HepG2 (cell line): ENCODE results near the gene SAMD10. TPM values are rescaled to one million over a fixed set of nuclear protein-coding genes. Genes with fewer than 3 reads are reported as not detected.
A peak's percentile ranks its signal among the peaks of the same experiment; 100 is the strongest.

Experiments
- AHDC1 ChIP-seq: sonication (generic); formaldehyde crosslinking; IDR thresholded peaks from 2 replicates; pipeline ENCODE4 v1.5.1; 2020; ENCODE audit warnings: mild to moderate bottlenecking, missing genetic modification reagents, borderline replicate concordance
- CENPT ChIP-seq: sonication (generic); formaldehyde crosslinking; IDR thresholded peaks from 2 replicates; pipeline ENCODE4 v1.8.0; 2022; ENCODE audit warnings: low read depth, mild to moderate bottlenecking, moderate library complexity, missing genetic modification reagents
- FIP1L1 ChIP-seq: fragments of 200-400 bp; formaldehyde crosslinking; IDR thresholded peaks from 2 replicates; pipeline ENCODE4 v1.6.1; 2018; ENCODE audit warnings: low read depth, mild to moderate bottlenecking, low read length, moderate library complexity, borderline replicate concordance; ENCODE audit not compliant: insufficient read depth
- FOXP1 ChIP-seq, 2 experiments: fragments of 450-650 bp in 1 of 2; IDR thresholded peaks; 2 replicates each; pipeline ENCODE4 v1.6.1; 2017 to 2018; ENCODE audit warnings: antibody characterized with exemption in 1 of 2
- GLI4 ChIP-seq: sonication (generic); formaldehyde crosslinking; IDR thresholded peaks from 2 replicates; pipeline ENCODE4 v1.5.1; 2020; ENCODE audit warnings: missing genetic modification reagents, mild to moderate bottlenecking, moderate library complexity, borderline replicate concordance
- HDAC1 ChIP-seq: sonication (generic); formaldehyde crosslinking; IDR thresholded peaks from 2 replicates; pipeline ENCODE4 v1.5.1; 2020; ENCODE audit warnings: mild to moderate bottlenecking, missing genetic modification reagents
- MYPOP ChIP-seq: sonication (generic); formaldehyde crosslinking; IDR thresholded peaks from 2 replicates; pipeline ENCODE4 v1.8.1; 2023; ENCODE audit warnings: mild to moderate bottlenecking, moderate library complexity, missing genetic modification reagents
- PCBP1 ChIP-seq: fragments of 200-400 bp; formaldehyde crosslinking; IDR thresholded peaks from 2 replicates; pipeline ENCODE4 v1.6.1; 2017; ENCODE audit warnings: mild to moderate bottlenecking, low read depth, low read length, borderline replicate concordance
- PPARG ChIP-seq: conservative IDR thresholded peaks from 2 replicates; pipeline ENCODE4 v1.6.1; 2016; ENCODE audit warnings: missing biosample characterization, missing genetic modification reagents
- RARG ChIP-seq: sonication (generic); formaldehyde crosslinking; IDR thresholded peaks from 2 replicates; pipeline ENCODE4 v1.4.0; 2020; ENCODE audit warnings: low read depth, mild to moderate bottlenecking, missing genetic modification reagents
- RORA ChIP-seq: sonication (generic); formaldehyde crosslinking; IDR thresholded peaks from 2 replicates; pipeline ENCODE4 v1.5.0; 2020; ENCODE audit warnings: mild to moderate bottlenecking, missing genetic modification reagents, moderate library complexity
- SMAD1 ChIP-seq: sonication (generic); formaldehyde crosslinking; IDR thresholded peaks from 2 replicates; pipeline ENCODE4 v1.4.0; 2020; ENCODE audit warnings: missing genetic modification reagents, low read depth, mild to moderate bottlenecking, borderline replicate concordance
- STAT5B ChIP-seq: sonication (generic); formaldehyde crosslinking; IDR thresholded peaks from 2 replicates; pipeline ENCODE4 v1.4.0; 2020; ENCODE audit warnings: missing genetic modification reagents
- ZBTB20 ChIP-seq: sonication (generic); formaldehyde crosslinking; IDR thresholded peaks from 2 replicates; pipeline ENCODE4 v1.8.1; 2023; ENCODE audit warnings: missing genetic modification reagents, low read depth, mild to moderate bottlenecking, borderline replicate concordance
- ZNF33A ChIP-seq: sonication (generic); formaldehyde crosslinking; IDR thresholded peaks from 2 replicates; pipeline ENCODE4 v1.5.1; 2020; ENCODE audit warnings: missing genetic modification reagents, mild to moderate bottlenecking, moderate library complexity, borderline replicate concordance
- ZNF343 ChIP-seq: sonication (generic); formaldehyde crosslinking; IDR thresholded peaks from 2 replicates; pipeline ENCODE4 v1.4.0; 2020; ENCODE audit warnings: mild to moderate bottlenecking, missing genetic modification reagents
- ZNF574 ChIP-seq: sonication (generic); formaldehyde crosslinking; IDR thresholded peaks from 2 replicates; pipeline ENCODE4 v1.4.0; 2020; ENCODE audit warnings: missing genetic modification reagents
- ZSCAN25 ChIP-seq: sonication (generic); formaldehyde crosslinking; IDR thresholded peaks from 2 replicates; pipeline ENCODE4 v1.8.0; 2022; ENCODE audit warnings: mild to moderate bottlenecking, missing genetic modification reagents
- ZZZ3 ChIP-seq: sonication (generic); formaldehyde crosslinking; IDR thresholded peaks from 2 replicates; pipeline ENCODE4 v1.4.0; 2020; ENCODE audit warnings: missing genetic modification reagents, mild to moderate bottlenecking, borderline replicate concordance
- polyA plus RNA-seq, 8 experiments: library from polyadenylated mRNA; depleted of rRNA in 3 of 8; stranded (reverse) in 7 of 8; unstranded in 1 of 8; fragments of >200 nt; fragmentation: Illumina TruSeq in 4 of 8; extraction: Trizol in 4 of 8; gene quantifications; 2 replicates each; pipeline versions ENCODE4 v1.2.1 to v1.2.3, GENCODE V29; 2011 to 2016; ENCODE audit warnings: low read depth in 4 of 8, missing spikeins in 1 of 8, mixed read lengths in 1 of 8; ENCODE audit not compliant: insufficient read depth in 1 of 8
- total RNA-seq, 5 experiments: library from RNA; depleted of rRNA; stranded (reverse); fragments of >200 nt; fragmentation: Illumina TruSeq; extraction: Trizol; gene quantifications; 2 replicates each; pipeline ENCODE4 v1.2.3, GENCODE V29; 2016; ENCODE audit warnings: low read depth in 1 of 5

SAMD10 gene
- total and polyA plus RNA-seq, 2 of the 13 experiments (the other 11 are each of a cell fraction or from before 2014, with no cell fraction given) = 6.1 to 11.0 TPM

- 0 out of 2 replicates have a peak, but pooled peaks have one; percentile 73 for TF ChIP-seq ZBTB20 (CRISPR knock-in tag)
- TF ChIP-seq ZNF343 = peak; percentile 83
- peak; percentile 69; the same call in 1 of the 2 replicates for TF ChIP-seq MYPOP (CRISPR knock-in tag)
- no peak for TF ChIP-seq RARG (CRISPR knock-in tag)
- TF ChIP-seq FIP1L1 = no peak
- no peak for TF ChIP-seq ZNF33A (CRISPR knock-in tag)
- TF ChIP-seq CENPT (CRISPR knock-in tag) = no peak
- TF ChIP-seq ZSCAN25 = peak; percentile 80
- TF ChIP-seq FOXP1 (IDR thresholded peaks at IDR 0.05) = no peak
- 0 out of 2 replicates have a peak, but pooled peaks have one; percentile 28 for TF ChIP-seq FOXP1 (CRISPR knock-in tag; IDR thresholded peaks at IDR 0.05)
- no peak for TF ChIP-seq RORA (CRISPR knock-in tag)
- peak; percentile 18; the same call in 1 of the 2 replicates for TF ChIP-seq STAT5B (CRISPR knock-in tag)
- TF ChIP-seq ZNF574 = peak; percentile 52
- TF ChIP-seq SMAD1 = no peak; the same call in 1 of the 2 replicates
- 0 out of 2 replicates have a peak, but pooled peaks have one; percentile 55 for TF ChIP-seq PCBP1
- TF ChIP-seq GLI4 (CRISPR knock-in tag) = peak; percentile 43; the same call in 1 of the 2 replicates
- no peak for TF ChIP-seq AHDC1 (CRISPR knock-in tag)
- TF ChIP-seq PPARG (CRISPR knock-in tag) = peak; percentile 76
- peak; percentile 84 for TF ChIP-seq ZZZ3 (CRISPR knock-in tag)
- TF ChIP-seq HDAC1 (CRISPR knock-in tag) = peak; percentile 77
Observed at GRCh38 chr20:63968928-63969760, 10.3 kb downstream of the SAMD10 start (continued).
